ENCODE data around the gene SLC25A13.

The SLC25A13 gene

DNA sequence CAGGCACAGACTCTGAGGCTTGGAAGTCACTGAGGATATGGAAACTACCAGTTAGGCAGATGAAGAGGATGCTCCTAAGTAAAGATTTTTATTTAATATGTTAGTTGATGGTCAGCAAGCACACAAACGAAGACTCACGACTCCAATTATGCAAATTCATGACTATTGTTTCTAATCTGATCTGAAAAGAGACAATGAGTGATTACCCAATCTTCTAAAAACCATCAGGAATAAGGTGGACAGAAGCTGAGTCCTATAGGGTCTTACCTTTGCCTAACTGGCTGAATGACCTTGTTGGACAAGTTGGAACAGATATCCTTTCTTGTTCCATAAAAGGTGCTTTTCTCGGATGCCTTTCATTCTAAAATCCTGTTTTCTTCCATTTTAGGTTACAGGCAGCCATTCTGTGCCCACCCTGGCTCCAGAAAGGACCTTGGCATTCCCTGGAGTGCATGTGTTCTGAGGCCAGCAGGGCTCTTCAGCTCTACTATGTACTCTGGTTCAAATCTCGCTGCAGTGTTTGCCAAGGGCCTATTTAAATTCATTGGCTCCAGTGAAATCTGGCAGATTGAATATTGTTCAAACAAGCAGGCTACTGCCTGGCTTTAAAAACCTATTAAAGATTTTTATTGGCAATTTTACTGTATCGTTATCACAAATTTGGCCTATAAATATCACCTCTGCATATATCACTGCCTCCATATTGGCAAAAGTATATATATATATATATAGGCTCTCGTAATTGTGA, 77.5 kb downstream of the SLC25A13 start:
- Mint-ChIP-seq H3K27ac (no peak overlapping the region), H3K4me3 (no peak overlapping the region), H3K27me3 (ENCODE audit: low read depth, poor library complexity) (no peaks in the 10 kb centered on the region), H3K9me3 (no peaks in the 10 kb centered on the region), H3K36me3 (ENCODE audit: low read depth) (no peaks in the 10 kb centered on the region), H3K4me1 (peaks cover 15% of the 10 kb centered on the region)
- no peak for DNase-seq
- TF ChIP-seq, protein P1, sequence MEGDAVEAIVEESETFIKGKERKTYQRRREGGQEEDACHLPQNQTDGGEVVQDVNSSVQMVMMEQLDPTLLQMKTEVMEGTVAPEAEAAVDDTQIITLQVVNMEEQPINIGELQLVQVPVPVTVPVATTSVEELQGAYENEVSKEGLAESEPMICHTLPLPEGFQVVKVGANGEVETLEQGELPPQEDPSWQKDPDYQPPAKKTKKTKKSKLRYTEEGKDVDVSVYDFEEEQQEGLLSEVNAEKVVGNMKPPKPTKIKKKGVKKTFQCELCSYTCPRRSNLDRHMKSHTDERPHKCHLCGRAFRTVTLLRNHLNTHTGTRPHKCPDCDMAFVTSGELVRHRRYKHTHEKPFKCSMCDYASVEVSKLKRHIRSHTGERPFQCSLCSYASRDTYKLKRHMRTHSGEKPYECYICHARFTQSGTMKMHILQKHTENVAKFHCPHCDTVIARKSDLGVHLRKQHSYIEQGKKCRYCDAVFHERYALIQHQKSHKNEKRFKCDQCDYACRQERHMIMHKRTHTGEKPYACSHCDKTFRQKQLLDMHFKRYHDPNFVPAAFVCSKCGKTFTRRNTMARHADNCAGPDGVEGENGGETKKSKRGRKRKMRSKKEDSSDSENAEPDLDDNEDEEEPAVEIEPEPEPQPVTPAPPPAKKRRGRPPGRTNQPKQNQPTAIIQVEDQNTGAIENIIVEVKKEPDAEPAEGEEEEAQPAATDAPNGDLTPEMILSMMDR (IDR thresholded peaks at IDR 0.05), result no peak

DNA sequence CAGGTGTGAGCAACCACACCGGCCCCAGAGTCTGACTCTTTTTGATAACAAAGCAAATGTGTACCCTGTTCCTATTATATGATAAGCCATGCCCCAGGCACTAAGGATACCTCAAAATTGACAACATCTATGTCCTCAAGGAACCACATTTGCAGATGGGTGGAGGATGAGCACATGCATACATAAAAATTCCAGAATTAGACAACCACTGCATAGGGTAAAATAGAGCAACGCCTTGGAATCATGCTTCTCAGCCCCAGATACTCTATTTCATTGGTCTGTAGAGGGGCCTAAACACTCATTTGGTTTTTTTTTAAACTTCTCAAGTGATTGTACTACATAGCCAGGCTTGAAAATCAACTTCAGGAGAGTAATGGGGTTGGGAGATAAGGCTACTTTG, 78.7 kb downstream of the SLC25A13 start:
- TF ChIP-seq, protein P1 (IDR thresholded peaks at IDR 0.05), result no peak
- Mint-ChIP-seq H3K4me1 (peaks cover 20% of the 10 kb centered on the region), H3K27ac (peak overlapping the region; percentile 11), H3K9me3 (no peaks in the 10 kb centered on the region), H3K4me3 (no peak overlapping the region), H3K36me3 (ENCODE audit: low read depth) (no peaks in the 10 kb centered on the region), H3K27me3 (ENCODE audit: low read depth, poor library complexity) (no peaks in the 10 kb centered on the region)
- no peak for DNase-seq

DNA sequence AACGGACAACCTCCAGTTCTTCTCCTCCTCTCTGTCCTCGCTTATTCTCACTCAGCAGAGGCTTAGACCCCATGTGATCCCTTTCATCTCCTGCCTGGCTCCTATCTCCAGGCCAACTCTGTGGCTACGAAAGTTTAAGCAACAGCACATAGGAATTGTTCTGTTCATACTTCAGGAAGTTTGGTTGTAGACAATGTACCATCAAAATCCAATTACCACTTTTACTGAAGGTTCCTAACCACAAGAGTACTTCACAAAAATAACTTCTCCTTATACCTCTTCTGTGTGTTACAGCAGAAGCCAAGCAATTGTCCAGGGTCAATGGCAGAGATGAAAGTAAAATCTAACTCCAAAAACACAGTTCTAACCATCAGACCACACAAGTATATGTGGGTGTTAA, 80.0 kb downstream of the SLC25A13 start:
- H3K4me1 Mint-ChIP-seq, result peaks cover 31% of the 10 kb centered on the region
- H3K27ac Mint-ChIP-seq, result peak overlapping the region; percentile 12
- H3K9me3 Mint-ChIP-seq, result peaks cover 4% of the 10 kb centered on the region
- TF ChIP-seq, protein P1 (IDR thresholded peaks at IDR 0.05), result no peak
- H3K36me3 Mint-ChIP-seq (ENCODE audit: low read depth), result peaks cover 8% of the 10 kb centered on the region
- no peak for DNase-seq
- no peaks in the 10 kb centered on the region for H3K27me3 Mint-ChIP-seq (ENCODE audit: low read depth, poor library complexity)
- H3K4me3 Mint-ChIP-seq, result no peak overlapping the region

DNA sequence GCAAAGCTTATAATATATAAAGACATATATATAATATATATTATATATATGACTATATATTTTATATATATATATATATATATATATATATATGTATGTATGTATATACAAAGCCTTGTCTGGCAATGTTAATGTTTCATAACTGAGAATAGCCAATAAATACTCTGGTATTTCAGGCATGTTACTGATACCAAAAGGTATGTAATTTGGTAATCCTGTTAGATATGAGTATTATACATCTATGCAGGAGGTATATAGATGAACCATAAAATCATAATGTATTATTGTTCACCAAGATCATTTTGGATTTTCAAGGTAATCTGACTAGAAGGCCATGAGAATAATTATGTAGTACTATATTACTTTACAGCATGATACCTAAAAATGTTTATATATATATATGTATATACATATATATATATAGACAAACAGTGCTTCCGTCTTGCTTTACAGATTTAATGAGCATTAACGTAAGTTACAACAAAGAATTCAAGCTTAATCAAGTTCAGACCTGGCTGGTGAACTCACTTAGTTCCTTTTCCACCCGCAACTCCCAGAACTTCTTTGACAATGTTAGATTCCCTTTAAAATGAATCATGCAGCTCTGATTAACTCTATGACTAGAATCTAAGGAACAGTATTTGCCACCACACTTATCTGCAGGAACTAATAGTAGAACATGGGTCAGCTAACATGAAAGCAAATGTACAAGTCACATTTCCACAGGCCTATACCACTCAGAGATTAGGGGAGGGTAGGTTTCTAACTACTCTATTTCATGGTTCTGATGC, 82.7 kb downstream of the SLC25A13 start:
- TF ChIP-seq, protein P1 (IDR thresholded peaks at IDR 0.05), result no peak
- Mint-ChIP-seq H3K27ac (no peak overlapping the region), H3K4me1 (peaks cover 47% of the 10 kb centered on the region), H3K27me3 (ENCODE audit: low read depth, poor library complexity) (no peaks in the 10 kb centered on the region), H3K9me3 (peaks cover 4% of the 10 kb centered on the region), H3K4me3 (no peak overlapping the region), H3K36me3 (ENCODE audit: low read depth) (peaks cover 12% of the 10 kb centered on the region)
- no peak for DNase-seq

DNA sequence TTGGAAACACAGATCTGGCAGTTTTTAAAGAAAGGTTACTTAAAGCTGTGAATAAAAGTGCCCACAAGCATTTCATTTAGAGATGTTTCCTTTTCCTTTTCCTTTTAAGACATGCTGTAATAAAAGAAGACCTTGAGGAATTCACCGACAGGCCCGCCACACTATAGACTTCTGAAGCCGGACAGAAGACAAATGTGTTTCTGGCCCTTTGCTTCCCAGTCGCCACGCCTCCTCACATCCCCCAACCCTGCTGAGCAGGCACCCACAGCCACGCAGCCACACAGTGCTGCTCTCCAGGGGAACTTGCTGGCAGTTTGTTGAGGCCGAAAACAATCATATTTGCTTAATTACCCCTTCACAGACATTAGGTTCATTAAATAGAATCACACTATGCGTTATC, 83.4 kb downstream of the SLC25A13 start:
- H3K27me3 Mint-ChIP-seq (ENCODE audit: low read depth, poor library complexity), result no peaks in the 10 kb centered on the region
- peaks cover 19% of the 10 kb centered on the region for H3K36me3 Mint-ChIP-seq (ENCODE audit: low read depth)
- H3K4me3 Mint-ChIP-seq, result no peak overlapping the region
- peaks cover 47% of the 10 kb centered on the region for H3K4me1 Mint-ChIP-seq
- H3K27ac Mint-ChIP-seq, result no peak overlapping the region
- TF ChIP-seq, protein P1 (IDR thresholded peaks at IDR 0.05), result no peak
- DNase-seq, result peak; percentile 27
- peaks cover 4% of the 10 kb centered on the region for H3K9me3 Mint-ChIP-seq

Measured in nephron progenitor cell (in vitro differentiated cells).